GM21515 (cell line): ENCODE measurements around the gene MPST.
"Not testable (repeated sequence)": the region's sequence is repeated elsewhere in the genome, so short reads cannot be mapped to it uniquely, and the experiment has no call there.

Experiments used
- ATAC-seq: cut with Tn5 transposase; IDR thresholded peaks from one replicate; pipeline ENCODE4 v1.9.1; 2021; ENCODE audit not compliant: unreplicated experiment

MPST gene

DNA sequence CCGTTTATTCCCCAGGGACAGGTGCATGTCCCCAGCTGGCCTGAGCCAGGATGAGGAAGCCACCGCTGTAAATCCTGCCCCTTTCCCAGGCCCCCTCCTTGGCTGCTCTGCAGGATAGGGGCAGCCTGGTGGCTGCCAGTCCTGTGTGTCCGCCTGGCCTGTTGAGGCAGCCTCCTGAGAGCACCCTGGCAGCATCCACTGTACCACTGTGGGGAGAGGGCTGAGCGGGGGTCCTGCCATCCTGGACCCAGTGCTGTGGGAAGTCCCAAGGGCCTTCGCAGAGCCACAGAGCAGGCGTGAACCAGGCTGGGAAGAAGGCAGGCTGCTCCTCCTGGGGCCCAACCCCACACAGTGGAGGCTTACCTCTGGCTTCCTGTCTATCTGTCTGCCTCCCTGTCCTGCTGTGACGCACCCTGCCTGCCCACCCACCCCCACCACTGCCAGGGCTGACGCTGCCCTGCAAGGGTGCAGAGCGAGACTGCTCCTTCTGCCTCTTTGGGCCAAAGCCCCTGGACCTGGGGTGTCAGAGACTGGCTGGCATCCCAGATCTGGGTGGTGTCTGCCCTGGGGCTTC, 40.4 kb downstream of the MPST start:
- ATAC-seq = no peak

DNA sequence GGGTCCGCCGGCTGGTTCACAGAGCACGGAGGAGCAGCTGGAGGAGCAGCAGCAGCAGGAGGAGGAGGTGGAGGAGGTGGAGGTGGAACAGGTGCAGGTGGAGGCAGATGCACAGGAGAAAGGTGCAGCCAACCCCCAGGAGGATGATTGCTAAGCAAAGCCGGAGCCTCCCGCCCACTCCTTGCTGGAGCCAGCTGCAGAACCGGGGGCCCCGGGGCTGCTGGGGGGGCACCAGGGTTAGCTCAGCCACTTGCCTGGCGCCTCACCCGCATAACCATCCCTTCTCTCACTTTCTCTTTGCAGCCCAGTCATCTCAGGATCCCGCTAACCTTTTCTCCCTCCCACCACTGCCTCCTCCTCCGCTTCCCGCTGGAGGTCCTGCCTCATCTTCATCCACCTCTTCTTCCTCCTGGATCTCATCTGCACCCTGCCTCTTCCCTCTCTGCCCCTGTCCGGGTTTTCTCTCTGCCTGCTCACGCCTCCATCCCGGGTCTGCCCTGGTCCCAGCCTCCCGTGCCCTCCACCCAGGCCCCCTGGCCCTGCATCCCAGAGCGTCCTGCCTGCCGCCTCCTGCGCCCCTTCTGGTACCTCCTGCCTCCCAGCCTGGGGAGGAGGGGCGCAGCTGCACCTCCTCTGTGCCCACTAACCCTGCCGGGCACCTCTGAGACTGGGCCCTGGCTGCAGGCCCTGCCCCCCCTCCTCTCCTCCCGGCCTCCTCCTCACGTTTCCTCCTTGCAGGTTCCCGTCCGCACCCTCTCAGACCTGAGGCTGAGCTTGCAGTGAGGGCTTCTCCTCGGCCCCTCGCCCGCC, 41.5 kb downstream of the MPST start:
- ATAC-seq = no peak

DNA sequence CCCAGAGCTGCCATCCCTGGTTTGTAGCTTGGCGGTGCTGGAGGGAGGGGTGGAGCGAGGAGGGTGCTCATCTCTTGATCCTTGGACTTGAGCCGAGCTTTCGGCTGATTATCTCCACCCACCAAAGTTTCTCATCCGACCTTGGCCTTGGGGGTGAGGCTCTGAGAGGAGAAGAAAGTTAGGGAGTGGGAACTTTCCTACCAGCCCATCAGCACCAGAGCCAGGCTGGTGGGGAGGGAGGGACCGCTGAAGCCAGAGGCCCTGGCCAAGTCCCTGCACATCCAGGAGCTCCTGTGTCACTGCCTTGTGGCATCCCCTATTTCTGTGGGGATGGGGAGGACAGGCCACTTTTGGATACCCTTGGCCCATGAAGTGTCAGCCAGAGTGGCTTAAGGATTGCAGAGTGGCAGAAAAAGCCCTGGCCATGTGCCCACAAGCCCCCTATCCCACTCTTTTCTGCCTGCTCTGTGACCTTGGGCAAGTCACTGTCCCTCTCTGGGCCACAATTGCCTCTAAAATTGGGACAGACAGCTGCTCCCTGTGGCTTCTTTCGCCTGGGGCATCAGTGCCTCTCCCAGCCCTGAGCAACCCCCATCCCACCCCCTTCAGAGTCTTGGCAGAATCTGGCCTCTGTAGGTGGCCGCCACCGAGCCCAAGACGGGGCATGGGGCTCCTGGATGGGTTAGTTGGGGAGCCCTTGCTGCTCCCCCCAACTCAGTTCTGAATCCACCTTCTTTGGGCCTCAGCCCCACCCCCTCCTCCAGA, 42.3 kb downstream of the MPST start:
- ATAC-seq = no peak

DNA sequence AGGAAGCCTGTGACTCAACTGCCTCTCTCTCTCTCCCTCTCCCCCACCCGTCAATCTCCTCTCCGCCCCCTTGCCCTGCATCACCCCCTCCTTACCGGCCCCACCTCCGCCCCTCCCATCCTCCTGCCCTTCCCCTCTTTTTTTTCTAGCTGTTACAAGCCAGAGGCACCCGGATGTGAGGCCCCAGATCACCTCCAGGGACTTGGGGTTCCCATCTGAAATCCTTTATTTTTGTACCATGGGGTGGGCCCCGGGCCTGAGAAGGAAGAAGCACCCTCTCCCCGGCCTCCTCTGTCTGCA, 42.8 kb downstream of the MPST start:
- no peak for ATAC-seq

DNA sequence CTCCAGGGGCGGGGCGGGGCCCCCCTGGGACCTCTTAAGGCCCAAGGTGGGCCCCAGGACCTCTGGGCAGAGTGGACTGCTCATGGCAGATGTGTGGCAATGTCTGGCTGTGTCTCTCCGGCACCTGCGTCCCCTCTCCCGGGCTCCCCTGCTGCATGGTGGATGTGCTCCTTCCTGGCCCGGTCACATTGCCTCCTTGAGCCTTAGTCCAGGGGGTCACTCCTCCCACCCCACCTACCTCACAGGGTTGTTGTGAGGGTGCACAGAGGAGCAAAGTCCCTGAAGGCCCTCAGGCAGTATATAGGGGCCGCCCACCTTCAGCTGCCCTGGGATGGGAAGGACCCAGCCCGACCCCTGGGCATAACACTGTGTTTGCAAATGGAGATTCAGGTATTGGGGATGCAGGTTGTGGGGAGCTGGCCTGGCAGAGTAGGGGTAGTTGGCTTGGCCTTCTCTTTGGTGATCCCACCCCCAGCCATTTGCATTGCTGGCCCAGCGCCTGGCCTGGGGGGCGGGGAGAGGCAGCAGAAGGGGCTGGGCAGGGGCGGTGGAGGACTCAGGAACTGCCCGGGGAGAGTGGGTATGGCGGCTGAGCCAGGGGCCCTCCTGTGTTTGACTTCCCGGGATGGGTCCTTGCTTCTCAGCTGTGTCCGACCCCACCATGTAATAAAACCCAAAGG, 43.3 kb downstream of the MPST start:
- no peak for ATAC-seq

DNA sequence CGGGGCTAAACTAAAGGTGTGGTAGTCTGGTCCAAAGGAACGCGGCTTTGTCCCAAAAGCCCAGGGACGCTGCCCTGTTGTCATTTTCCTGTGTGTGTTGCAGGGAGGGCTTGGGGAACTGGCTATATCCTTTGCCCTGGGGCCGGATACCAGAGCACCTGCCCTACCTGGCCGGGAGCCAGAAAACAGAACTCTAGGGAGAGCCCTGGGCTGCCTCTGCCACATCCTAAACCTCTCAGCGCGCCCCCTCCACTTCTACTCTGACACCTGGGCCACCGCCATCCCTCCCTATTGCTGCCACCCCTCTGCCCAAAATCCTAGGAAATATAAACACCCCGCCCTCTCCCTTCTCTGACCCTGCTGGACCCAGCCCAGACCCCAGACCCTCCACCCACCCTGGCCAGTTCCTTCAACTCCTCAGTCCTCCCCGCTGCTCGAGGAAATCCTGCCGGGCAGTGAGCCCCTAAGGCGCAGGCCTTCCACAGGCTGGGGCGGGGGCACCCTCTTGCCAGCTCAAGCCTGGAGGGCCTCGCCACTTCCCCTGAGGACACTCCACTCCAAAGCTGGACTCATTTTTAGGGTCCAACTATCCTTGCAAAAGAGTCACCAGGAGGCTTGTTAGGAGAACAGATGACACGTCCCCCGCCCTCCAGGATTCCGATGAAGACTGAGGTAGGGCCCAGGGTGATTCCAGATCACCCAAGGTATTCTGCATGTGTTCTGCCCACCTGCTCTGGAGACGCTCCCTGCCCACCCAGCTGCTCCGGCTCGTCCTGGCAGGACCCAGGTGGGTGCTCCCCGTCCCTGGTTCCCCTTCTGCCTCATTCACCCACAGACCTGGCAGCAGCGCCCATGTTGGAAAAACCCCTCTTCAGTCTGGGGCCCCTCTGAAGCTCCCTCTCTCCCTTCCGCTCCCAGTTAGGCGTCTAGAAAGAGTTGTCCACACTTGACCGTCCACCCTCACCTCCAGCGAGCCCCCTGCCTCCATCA, 44.2 kb downstream of the MPST start:
- no peak for ATAC-seq

DNA sequence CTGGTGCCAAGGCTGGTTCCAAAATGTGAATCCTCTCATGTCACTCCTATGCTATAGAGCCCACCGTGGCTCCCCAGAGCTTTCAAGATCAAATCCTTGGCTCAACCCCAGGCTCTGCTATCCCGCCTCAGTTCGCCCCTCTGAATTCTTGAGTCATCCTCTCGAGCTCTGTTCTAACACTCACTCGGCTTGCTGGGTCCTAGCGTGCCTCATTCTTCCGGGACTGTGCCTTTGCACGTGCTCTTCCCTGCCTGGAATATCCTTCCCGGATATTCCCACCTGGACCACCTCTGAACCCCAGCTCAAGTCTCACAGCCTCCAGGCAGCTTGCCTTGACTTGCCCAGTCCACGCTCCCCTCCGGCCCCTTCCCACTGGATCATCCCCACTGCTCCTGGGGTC, 45.0 kb downstream of the MPST start:
- ATAC-seq = no peak

DNA sequence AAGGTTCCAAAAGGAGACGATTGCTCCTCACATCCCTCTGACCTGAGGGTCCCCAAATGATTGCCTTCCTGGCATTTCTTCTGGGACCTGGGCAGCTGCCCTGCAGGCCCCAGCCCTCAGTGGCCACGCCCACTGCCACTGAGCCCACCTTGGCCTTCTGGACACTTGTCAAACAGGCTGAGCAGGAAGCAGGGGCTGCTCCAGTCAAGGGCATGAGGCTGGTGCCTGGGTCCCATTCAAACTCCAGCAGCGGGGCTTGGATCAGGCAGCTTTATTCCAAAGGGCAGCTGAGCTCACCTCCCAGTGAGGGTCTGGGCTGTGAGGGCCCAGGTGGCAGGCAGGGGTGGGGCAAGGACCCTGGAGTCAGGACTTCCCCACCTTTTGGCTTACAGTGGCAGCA, 45.6 kb downstream of the MPST start:
- ATAC-seq = no peak

DNA sequence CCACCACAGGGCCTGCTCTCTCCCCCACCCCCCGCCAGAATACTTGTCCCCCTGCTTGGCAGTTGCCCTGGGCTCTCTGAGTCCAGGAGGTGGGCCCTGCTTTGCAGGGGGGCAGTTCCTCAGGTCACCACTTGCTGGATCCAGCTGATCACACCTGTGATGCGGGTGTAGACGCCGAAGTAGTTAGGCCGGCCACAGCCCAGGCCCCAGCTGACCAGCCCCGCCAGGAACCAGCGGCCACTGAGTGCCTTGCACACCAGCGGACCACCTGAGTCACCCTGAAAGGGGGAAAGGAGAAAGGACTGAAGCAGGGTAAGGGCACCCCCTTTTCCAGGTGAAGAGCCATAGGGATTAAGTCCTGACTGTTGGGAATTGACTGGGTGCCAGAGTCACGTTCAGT, 46.4 kb downstream of the MPST start:
- ATAC-seq = no peak

DNA sequence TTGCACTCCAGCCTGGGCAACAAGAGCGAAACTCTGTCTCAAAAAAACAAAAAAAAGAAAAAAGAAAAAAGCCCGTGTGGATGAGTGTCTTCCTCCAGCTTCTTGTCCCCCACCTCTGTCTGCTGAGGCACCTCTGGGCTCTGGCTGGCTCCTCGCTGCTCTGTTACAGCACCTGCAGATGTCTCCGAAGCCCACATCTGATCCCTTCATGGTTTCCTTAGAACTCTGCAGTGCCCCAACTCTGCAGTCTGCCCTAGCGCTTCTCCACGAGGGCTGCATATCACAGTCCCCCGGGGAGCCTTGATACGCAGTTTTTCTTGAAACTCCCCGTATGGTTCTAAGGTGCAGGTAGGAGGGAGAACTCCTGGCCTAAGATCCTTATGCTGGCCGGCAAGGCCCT, 47.9 kb downstream of the MPST start:
- no peak for ATAC-seq

DNA sequence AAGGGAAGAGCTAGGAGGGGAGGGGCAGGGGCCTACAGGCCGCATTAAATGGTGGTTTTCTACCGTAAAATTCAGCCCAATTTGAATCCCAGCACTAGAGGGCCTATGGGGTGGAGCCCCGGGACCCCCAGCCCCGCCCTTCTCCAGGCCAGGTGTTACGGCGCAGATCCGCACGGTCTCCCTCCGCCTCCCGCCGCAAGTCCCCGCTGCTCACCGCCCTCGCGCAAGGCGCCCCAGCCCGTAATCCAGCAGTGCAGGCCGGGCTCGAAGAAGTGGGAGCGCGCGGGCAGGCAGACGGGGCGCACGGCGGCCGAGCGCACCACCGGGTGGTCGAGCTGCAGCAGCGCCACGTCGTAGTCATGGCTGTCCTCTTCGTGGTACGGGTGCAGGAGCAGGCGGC, 49.3 kb downstream of the MPST start:
- ATAC-seq = no peak

DNA sequence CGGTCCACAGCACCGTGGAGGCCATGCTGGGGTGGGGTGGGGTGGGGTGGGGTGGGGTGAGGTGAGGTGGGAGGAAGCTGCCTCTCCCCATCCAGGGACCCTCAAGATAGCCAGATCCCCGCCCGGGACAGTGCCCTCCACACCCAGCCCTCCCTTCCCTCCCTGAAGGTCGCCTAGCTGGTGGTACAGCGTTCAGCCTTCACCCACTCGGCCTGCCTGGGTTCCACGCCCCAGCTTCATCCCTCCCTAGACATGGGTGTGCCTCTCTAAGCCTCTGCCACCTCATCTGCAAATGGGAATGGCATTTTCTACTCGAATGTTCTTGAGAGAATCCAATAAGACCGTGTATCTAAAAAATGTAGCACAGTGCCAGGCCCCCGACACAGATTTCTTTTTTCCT, 49.8 kb downstream of the MPST start:
- ATAC-seq = no peak

DNA sequence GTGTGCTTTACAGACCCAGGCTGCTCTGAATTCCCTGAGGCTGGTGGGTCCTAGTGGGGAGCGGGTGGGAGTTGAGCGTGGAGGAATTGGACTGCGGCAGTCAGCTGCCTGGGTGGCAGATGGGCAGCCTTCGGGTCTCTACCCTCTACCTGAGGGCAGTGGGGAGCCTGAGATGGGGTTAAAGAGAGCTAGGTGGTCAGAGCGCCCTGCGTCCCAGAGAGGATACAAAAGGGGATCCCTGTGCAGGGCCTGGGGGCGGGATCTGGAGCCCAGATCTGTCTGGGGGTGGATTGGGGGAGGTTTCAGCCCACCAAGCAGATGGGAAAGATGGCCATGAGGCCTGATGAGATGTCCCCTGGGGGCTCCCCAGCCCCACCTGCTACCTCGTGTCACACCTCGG, 50.2 kb downstream of the MPST start:
- ATAC-seq = no peak

DNA sequence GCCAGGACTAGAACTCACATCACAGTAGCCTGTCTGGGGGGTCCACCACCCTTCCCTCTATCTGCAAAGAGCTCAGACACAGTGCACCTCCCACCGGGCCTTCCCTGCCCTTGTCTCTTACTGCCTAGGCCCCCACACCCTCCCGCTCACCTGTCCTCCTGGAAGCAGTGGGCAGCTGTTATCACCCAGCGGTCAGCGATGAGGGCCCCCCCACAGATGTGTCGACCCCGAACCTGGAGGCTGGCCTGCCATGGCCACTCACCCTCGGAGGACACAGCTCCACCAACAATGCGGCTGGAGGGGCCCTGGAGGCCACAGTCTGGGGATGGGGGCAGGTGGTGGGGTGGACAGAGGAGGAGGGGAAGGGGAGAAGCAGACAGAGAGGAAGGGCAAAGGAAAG, 50.8 kb downstream of the MPST start:
- no peak for ATAC-seq

DNA sequence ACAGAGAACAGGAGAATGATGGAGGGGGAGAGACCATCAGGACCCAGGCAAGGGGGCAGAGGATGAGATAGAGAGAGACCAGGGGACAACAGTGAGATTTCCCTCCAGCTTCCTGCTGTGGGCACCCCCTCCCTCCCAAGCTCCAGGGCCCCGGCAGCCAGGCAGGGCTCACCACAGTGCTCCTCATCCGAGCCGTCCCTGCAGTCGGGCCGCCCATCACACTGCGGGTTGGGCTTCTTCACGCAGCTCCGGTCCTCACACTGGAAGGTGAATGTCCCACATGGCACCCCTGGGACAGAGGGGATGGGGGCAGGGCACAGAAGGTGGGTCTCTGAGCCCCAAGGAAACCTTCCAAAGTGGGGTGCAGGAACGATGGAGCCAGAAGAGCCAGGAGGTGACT, 51.2 kb downstream of the MPST start:
- ATAC-seq = no peak

DNA sequence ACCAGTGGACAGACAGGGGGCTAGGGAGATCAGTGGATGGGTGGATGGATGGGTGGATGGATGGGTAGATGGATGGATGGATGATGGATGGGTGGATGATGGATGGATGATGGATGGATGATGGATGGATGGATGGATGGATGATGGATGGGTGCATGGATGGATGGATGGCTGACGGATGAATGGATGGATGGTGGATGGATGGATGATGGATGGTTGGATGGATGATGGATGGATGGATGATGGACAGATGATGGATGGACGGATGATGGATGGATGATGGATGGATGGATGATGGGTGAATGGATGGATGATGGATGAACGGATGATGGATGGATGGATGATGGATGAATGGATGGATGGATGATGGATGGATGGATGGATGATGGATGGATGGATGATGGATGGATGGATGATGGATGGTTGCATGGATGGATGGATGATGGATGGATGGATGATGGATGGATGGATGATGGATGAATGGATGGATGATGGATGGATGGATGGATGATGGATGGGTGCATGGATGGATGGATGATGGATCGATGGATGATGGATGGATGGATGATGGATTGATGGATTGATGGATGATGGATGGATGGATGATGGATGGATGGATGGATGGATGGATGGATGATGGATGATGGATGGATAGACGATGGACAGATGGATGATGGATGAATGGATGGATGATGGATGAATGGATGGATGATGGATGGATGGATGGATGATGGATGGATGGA, 52.5 kb downstream of the MPST start:
- ATAC-seq = not testable (repeated sequence)

DNA sequence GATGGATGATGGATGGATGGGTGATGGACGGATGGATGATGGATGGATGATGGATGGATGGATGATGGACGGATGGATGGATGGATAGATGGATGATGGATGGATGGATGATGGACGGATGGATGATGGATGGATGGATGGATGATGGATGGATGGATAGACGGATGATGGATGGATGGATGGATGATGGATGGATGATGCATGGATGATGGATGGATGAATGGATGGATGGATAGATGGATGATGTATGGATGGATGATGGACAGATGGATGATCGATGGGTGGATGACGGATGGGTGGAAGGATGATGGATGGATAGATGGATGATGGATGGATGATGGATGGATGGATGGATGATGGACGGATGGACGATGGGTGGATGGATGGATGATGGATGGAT, 53.1 kb downstream of the MPST start:
- ATAC-seq = no peak

DNA sequence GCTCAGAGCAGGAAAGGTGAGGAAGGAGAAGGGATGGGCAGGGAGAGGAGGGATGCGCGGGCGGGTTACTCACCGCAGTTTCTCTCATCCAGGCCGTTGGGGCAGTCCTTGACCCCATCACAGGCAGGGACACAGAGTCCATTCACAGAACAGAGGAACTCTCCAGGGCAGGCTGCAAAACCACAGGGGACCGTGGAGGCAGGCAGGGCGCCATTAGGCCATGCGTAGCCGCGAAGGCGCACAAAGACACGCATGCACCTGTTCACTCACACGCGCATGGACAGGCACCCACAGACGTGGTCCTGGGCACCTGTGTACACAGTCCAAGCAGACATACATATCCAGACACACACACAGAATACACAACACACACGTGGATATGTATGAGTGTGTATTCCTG, 55.0 kb downstream of the MPST start:
- ATAC-seq = no peak

DNA sequence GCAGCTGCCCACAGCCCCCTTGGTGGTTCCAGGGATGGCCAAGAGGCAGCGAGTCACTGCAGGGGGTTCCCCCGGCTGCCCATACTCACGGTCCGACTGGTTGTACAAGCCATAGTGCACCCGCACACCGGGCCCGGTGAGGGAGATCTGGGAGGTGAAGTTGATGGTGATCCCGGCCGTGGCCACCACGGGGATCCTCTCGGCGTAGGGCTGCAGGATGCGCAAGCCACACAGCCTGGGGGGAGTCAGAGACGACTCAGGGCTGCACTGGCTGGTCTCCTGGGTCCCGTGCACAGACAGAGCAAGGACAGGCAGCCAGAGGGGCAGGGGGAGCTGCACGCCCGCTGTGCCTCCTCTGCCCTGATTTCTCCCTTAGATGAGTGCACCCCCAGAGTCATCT, 55.5 kb downstream of the MPST start:
- ATAC-seq = no peak

DNA sequence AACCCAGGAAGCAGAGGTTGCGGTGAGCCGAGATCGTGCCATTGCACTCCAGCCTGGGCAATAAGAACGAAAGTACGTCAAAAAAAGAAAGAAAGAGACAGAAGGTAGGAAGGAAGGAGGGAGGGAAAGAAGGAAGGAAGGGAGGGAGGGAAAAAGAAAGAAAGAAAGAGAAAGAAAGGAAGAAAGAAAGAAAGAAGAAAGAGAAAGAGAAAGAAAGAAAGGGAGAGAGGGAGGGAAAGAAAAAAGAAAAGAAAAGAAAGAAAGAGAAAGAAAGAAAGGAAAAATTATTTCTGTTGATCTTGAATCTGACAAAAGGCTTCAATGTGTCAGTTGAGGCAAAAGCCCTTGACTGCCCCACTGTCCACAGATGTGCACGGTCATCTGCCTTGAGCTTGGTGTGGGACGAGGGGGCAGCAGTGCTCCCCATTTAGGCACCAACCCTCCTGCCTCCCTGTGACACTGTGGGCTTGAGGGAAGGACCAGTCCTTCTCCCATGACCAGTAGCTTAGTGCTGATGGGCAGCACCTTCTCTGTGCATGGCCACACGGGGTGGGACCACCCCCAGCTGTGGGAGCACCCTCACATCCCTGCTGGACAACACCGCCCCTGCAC, 56.4 kb downstream of the MPST start:
- ATAC-seq = no peak
